ENCODE data around the gene UNC13B. TPM values are rescaled to one million over a fixed set of nuclear protein-coding genes. Genes with fewer than 3 reads are reported as not detected.
"Not testable (repeated sequence)": the region's sequence is repeated elsewhere in the genome, so short reads cannot be mapped to it uniquely, and the experiment has no call there.

The UNC13B gene
- total RNA-seq, 1 donor from 2014 or later: 0.47 TPM

DNA sequence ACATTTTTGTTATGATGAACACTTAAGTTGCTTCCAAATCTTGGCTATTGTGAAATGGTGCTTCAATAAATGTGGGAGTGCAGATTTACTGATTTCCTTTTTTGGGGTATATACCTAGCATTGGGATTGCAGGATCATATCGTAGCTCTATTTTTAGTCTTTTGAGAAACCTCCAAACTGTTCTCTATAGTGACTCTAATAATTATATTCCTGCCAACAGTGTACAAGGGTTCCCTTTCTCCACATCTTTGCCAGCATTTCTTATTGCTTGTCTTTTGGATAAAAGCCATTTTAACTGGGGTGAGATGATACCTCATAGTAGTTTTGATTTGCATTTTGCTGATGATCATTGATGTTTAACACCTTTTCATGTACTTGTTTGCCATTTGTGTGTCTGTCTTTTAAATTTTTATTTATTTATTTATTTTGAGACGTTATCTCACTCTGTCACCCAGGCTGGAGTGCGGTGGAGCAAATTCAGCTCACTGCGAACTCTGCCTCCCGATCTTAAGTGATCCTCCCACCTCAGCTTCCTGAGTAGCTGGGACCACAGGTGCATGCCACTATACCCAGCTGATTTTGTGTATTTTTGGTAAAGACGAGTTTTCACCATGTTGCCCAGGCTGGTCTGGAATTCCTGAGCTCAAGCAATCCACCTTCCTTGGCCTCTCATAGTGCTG lies 59.0 kb downstream of the UNC13B start:
- intact Hi-C loops (cut with micrococcal nuclease): no loop called here

DNA sequence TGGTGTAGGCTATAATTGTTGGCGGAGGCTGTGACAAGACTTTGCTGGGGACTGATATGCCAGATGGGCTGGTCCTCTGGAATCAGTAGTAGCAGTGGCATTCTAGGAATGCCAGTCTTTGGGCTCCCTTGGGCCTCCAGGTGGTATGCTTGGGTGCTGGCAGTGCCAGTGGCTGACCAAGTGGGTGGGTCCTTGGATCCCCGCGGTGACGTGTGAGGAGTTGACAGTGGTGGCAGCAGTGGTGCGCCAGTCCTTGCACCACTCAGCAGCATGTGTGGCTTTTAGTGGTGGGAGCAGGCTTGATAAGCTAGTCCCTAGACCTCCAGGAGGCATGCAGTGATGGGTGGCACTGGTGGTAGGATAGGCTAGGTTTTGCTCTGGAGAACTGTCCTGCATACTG lies 63.9 kb downstream of the UNC13B start:
- intact Hi-C loops (cut with micrococcal nuclease): no loop called here

DNA sequence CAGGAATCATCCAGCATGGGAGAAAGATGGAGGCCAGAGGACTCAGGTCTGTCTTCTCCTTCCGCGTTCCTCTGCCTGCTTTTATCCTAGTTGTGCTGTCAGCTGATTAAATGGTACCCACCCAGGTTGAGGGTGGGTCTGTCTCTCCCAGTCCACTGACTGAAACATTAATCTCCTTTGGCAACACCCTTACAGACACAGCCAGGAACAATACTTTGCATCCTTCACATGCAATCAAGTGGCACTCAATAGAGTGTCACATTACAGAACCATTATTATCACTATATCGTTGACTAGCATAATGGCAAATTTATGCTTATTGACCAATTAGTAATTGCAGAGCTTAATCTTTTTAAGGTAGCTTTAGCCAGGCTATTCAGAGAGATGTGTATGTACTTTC lies 64.8 kb downstream of the UNC13B start:
- intact Hi-C loops (cut with micrococcal nuclease): no loop called here

DNA sequence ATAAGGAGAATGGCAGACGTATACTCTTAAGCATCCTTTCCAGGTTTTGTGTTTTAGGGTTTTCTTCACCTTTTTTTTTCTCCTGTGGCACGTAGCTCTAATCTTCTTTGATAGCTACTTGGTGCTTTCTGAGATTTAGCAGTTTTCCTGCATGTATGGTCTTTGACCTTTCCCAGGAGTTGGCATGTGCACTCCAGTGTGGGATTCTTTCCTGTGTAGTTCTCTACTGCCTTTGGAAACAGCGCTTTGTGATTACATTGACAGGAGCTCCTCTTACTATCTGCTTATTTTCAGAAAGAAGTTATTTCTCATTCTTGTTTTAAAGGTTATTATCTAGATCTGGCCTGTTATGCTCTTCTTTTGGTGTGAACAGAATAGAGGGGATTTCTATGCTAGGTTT lies 65.5 kb downstream of the UNC13B start:
- intact Hi-C loops (cut with micrococcal nuclease): no loop called here

DNA sequence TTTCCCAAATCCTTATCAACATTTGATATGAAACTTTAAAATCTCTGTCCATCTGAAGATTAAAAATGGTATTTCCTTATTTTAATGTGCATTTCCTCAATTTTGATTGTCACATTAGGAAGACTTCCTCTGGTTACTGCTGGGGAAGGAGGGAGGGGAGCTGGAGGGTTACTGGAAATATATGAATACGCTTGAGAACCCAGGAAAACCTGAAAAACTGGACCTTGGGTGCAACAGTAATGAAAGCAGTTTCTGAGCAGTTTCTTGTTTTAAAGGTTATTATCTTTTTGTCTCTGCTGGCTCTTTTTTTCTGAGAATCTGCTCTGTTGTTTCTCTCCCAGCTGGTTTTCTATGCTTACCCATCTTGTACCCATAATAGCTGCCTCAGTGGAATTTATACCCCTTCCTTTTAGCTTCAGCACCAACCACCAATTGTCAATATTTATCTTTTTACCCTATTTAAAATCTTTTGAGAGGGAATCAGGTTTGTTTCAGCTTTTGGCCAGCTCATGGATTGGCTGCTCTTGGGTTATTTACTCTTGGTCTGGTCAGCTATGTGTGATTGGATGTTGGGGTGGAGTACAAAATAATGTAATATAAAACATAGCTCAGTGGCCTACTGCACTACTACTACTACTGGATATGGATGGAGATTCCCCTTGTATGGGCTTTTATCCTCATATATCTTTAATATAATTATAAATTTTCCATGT lies 67.4 kb downstream of the UNC13B start:
- intact Hi-C loops (cut with micrococcal nuclease): no loop called here

DNA sequence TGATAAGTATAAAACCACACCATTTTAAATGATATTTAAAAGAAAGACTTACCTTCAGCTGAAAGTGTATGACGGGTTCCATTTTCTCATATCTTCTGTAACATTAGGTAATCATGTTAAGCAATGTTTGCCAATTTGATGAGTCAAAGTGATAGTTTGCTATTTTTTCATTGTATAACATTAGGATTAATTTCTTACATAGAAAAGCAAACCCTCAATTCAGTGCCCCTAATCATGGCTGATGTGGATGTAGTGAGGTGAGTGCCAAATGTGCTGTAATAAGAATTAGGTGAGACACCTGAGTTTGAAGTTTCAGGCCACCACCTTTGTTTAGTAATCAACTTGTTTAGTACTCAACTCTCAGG lies 68.0 kb downstream of the UNC13B start:
- intact Hi-C loops (cut with micrococcal nuclease): no loop called here

DNA sequence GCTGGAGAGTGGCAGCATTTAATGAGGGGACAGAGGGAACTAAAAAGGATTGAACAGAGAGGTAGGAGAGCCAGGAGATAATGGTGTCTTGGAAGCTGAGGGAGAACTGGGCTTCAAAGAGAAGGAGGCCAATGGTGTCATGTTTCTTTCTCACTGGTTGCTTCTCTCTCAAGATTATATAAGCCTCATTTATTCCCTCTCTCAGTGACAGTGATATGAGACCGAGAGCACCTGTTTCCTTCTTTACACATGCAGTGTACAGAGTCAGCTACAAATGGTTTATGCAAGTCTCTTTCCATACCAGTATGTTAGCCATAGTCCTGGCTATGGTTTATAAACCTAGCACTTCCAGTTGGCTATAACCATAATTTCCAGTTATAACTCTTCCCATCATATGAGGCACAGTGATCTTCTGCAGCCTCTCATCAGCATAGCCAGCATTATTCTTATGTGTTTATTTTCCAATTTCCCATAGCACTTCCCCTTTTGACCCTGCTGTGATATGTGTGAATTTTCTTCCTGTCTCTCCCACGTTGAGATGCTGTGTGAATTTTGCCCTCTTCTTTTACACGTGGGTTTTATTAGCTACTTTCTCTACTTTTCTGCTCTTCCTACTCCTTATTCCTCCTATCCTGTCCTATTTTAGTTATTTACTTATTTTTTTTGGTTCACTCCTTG lies 71.2 kb downstream of the UNC13B start:
- intact Hi-C loops (cut with micrococcal nuclease): no loop called here

DNA sequence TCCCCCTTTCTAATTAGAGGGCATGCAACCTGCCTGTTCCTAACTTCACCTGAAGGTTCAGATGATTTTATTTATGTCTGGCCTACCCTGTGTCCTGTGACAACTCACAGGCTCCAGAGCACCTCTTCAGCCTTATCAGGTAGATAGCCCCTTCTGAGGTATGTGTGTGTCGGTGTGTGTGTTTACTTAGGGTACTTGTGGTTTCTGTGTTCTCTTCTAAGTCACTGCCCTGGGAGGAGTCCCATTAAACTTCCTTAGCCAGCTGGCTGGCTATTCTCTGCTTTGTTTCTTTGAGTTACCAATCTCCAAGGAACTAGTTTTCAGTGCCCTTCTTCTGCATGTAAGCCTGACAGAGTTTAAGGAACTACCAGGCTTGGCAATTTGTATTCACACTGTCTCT lies 74.9 kb downstream of the UNC13B start:
- intact Hi-C loops (cut with micrococcal nuclease): no loop called here

DNA sequence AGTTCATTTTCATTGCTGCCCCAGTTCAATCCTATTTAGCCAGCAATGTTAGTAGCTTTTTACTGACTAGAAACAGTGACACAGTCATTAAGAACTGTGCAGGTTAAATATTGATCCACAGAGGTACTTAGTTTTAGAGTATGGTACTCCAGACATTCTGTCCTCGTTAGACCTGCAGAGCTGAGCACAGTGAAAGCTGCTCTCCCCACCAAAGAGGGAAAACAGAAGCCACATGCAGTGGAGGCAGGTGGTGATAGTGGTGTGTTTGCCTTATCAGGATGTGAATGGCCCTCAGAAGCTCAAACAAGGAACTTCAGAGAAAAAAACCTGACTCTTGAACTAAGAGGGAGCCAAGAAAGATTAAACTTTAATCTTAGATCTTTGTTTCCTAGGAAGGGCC lies 75.5 kb downstream of the UNC13B start:
- intact Hi-C loops (cut with micrococcal nuclease): no loop called here

DNA sequence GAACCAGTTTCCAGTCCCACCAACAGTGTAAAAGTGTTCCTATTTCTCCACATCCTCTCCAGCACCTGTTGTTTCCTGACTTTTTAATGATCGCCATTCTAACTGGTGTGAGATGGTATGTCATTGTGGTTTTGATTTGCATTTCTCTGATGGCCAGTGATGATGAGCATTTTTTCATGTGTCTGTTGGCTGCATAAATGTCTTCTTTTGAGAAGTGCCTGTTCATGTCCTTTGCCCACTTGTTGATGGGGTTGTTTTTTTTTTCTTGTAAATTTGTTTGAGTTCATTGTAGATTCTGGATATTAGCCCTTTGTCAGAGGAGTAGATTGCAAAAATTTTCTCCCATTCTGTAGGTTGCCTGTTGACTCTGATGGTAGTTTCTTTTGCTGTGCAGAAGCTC lies 84.1 kb downstream of the UNC13B start:
- intact Hi-C loops (cut with micrococcal nuclease): not testable (repeated sequence)

DNA sequence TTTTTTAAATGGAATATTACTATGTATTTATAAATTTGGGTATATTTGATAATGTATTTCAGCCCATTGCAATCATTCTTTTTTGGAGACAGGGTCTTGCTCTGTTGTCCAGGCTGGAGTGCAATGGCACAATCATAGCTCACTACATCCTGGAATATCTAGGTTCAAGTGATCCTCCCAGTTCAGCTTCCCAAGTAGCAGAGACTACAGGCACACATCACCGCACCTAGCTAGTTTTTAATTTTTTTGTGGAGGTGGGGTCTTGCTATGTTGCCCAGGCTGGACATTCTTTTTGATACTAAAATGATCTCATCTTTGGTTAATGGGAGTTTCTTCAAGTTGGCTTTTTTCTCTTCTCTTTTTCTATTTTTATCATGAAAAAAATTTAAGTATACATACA lies 91.3 kb downstream of the UNC13B start:
- intact Hi-C loops (cut with micrococcal nuclease): no loop called here

DNA sequence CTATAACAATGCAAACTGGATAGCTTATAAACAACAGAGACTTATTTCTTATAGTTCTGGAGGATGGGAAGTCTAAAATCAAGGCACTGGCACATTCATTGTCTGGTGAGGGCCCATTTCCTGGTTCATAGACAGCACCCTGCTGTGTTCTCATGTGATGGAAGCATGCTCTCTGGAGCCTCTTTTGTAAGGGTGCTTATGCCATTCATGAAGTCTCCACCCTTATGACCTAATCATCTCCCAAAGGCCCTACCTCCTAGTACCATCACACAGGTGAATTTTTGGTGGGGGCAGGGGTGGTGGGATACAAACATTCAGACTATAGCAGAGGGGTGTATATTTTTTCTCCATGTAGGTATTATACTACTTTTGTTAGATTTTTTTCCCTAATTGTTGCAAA lies 92.4 kb downstream of the UNC13B start:
- intact Hi-C loops (cut with micrococcal nuclease): loop anchor here (1.0 kb wide), 1 partner anchor 138 kb away; no protein-coding TSS in a partner anchor

DNA sequence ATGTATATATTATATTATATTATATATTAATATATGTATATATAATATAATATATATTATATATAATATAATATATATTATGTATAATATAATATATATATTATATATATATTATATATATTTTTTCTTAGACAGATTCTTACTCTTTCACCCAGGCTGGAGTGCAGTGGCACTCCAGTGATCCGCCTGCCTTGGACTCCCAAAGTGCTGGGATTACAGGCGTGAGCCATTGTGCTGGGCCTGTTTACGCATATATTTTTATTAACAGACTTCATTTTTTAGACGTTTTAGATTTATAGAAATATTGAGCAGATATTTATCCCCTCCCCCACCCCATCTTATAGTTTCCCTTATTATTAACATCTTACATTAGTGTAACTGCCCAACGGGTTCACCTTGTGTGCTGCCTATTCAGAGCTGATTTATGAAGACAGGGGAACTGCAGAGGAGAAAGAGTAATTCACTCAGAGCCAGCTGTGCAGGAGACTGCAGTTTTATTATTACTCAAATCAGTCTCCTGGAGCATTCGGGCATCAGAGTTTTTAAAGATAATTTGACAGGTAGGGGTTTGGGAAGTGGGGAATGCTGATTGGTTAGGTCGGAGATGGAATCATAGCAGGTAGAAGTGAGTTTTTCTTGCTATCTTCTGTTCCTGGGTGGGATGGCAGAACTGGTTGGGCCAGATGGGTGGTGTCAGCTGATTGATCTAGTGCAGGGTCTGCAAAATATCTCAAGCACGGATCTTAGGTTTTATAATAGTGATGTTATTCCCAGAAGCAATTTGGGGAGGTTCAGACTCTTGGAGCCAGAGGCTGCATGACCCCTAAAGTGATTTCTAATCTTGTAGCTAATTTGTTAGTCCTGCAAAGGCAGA lies 93.4 kb downstream of the UNC13B start:
- intact Hi-C loops (cut with micrococcal nuclease): loop anchor here (1.0 to 5.0 kb wide), 2 partner anchors 139 to 183 kb away; partner anchors contain the start of gene VCP

DNA sequence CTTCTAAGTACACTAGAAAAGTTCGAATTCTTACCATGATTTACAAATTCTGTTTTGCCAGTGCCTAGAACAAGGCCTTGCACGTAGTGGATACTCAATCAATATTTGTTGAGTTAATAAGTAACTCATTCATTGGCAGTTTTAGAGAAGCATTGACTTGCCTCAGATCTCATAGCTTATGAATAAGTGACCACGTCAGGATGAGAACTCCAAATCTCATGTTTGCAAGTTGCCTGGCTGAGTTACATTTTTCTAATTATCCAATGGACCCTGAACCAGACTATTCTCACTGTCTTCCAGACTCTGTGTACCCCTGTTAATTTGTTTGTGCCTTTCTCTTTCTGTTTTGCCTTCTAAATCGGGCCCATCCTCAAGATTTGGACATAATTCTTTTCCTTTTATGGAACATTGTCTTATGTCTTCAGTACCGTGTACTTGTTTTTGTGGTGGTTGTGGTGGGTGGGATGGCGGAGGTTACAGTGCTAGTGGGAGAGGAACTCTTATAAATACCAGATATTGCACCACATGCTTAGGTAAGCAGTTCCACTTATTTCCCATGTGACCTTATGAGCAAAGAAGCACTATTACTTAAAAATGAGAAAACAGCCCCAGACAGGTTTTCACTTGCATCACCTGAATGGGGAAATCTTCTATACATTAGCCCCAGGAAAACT lies 96.3 kb downstream of the UNC13B start:
- intact Hi-C loops (cut with micrococcal nuclease): loop anchor here (2.0 to 5.0 kb wide), 2 partner anchors 186 to 297 kb away; partner anchors contain the start of gene VCP

DNA sequence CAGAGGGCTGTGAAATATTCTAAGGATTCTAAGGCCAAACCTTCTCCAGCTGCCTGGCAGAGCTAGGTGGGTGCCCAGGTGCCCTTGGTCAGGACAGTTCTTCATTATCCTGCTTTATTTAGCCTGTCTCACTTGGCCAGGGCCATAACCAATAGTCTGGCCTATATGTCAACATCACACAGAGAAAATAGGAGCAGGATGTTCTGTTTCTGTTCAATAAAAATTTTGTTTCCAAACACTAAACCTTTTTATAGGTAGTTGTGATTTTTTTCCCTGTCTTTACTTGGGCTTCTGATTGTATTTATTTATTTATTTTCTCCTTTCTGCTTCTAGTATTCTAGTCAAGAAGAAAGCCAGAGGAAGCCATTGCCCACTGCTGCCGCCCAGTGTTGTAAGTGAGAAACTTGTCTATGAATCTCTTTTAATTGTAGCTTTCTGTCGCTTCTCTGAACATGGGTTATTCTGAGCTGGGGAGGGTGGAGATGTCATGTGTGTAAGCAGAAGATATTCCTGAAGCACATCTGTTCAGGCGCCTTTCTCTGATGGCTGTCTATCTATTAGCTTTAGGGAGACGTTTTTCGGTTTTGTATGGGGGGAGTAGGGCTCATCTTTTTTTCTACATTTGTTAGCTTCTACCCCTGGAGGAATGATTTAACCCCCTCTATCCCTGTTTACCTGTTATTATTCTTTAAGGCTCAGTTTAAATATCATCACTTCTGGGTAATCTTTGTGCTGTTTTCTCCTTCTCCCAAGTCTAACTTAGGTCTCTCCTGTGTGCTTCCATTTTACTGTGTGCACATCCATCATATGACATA lies 97.1 kb downstream of the UNC13B start:
- intact Hi-C loops (cut with micrococcal nuclease): loop anchor here (1.0 to 5.0 kb wide), 5 partner anchors 98 to 360 kb away; partner anchors contain the start of gene VCP

DNA sequence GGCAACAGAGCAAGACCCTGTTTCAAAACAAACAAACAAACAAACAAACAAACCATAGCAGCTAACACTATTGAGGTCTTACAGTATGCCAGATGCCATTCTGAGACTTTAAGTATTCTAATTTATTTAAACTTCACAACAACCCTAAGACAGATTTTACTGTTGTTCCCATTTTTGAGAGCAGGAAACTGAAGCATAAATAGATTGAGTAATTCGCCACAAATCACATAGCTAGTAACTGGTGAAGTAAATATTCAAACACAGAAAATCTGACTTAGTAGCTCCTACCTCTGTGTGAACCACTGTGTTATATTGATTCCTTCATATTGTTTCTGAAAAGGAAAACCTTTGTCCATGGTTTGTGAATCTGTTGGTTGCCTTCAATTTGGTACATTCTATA lies 98.4 kb downstream of the UNC13B start:
- intact Hi-C loops (cut with micrococcal nuclease): no loop called here

DNA sequence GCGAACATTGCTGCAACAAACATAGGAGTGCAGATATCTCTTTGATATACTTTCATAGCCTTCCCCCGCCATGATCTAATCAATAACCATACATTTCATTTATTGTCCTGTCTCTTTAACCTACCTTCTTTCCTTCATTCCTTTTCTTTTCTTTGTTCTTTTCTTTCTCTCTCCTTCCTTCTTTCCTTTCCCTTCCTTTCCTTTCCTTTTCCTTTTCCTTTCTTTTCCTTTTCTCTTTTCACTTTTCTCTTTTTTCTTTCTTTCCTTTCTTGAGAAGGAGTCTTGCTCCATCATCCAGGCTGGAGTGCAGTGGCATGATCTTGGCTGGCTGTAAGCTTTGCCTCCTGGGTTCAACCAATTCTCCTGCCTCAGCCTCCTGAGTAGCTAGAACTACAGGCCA lies 100.3 kb downstream of the UNC13B start:
- intact Hi-C loops (cut with micrococcal nuclease): no loop called here

DNA sequence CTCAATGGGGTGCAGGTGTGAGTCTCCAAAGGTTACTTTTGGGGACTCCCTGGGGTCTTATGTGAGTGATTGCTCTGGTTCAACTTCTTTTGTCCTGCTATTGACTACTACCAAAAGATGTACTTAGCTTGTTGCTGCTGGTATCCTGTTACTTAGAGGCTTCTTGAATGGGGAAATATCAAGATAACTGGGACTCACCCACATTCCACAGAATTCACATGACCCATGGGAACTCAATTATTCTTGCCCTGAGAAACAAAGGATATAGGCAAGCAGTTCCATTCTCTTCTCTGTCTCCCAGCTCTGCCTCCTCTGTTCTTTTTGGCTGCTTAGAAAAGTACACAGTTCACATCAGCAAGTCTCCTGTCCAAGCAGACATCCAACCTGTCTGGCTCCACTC lies 105.9 kb downstream of the UNC13B start:
- intact Hi-C loops (cut with micrococcal nuclease): no loop called here

DNA sequence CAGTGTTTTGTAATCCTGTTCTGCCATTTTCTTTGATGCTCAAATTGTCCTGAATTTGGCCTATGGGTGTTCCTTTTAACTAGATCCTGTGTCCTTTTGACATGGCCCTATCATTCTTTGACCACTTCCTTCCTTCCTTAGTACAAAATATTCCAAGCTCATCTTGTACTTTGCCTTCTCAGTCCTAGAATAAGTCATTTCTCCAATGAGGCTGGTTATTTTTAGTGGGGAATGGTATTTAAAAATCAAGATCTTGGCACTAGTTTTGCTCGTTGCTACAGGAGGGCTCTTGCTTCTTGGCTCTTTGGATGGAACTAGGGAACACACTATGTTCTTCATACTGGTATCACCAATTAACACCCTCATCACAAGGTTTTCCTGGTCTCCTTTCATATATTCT lies 108.1 kb downstream of the UNC13B start:
- intact Hi-C loops (cut with micrococcal nuclease): no loop called here

DNA sequence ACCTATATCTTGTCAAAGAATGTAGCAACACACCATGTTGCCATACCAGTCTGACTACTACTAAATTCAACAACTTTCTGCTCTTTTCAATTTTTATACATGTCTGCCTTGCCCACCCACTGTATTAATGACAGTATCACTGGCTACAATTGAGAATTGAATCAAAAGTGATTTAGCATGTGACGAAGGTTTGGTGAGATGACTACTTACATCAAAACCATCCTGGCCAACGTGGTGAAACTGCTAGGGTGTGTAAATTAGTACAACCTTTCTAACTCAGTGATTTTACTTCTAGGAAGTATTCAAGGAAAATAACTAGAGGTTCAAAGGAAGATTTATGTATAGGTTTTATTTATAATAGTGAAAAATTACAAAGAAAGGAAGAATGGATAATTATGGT lies 109.8 kb downstream of the UNC13B start:
- intact Hi-C loops (cut with micrococcal nuclease): no loop called here

Measured in T-helper 1 cell treated with Interleukin-12 subunit alpha and Interleukin-12 subunit beta and Interleukin-4 antibody, amounts not matched to agents 30 ng/mL and 1 ng/mL, for 36 hours (primary cell).